Neural progenitor cell (in vitro differentiated cells): ENCODE results near the gene PEAR1. TPM values are rescaled to one million over a fixed set of nuclear protein-coding genes. Genes with fewer than 3 reads are reported as not detected.

Source experiments
- DNase-seq: peaks from one replicate; pipeline ENCODE4 v3.0.0-alpha.2; 2016; ENCODE audit warnings: low spot score
- H2AFZ ChIP-seq: fragments of 200-600 bp; sonication (generic); replicated peaks from 2 replicates; pipeline ENCODE4 v1.6.1; 2016; ENCODE audit warnings: antibody characterized with exemption
- H3F3A ChIP-seq: fragments of 200-600 bp; sonication (generic); 2 replicates; pipeline ENCODE4 v1.6.1; 2016; ENCODE audit warnings: antibody characterized with exemption, low read depth
- H3K27ac ChIP-seq: fragments of 200-600 bp; sonication (generic); 2 replicates; pipeline ENCODE4 v1.5.1; 2016; ENCODE audit warnings: mild to moderate bottlenecking
- H3K27me3 ChIP-seq: fragments of 200-600 bp; sonication (generic); 2 replicates; pipeline ENCODE4 v1.6.1; 2016; ENCODE audit warnings: mild to moderate bottlenecking, moderate library complexity
- H3K36me3 ChIP-seq: fragments of 200-600 bp; sonication (generic); 2 replicates; pipeline ENCODE4 v1.5.1; 2016
- H3K4me1 ChIP-seq: fragments of 200-600 bp; sonication (generic); 2 replicates; pipeline ENCODE4 v1.6.1; 2016; ENCODE audit warnings: mixed run types
- H3K4me2 ChIP-seq: fragments of 200-600 bp; sonication (generic); 2 replicates; pipeline ENCODE4 v1.6.1; 2016
- H3K4me3 ChIP-seq: fragments of 200-600 bp; sonication (generic); 2 replicates; pipeline ENCODE4 v1.5.1; 2016
- H3K79me2 ChIP-seq: fragments of 200-600 bp; sonication (generic); 2 replicates; pipeline ENCODE4 v1.6.1; 2016; ENCODE audit warnings: low read depth
- H3K9ac ChIP-seq: fragments of 200-600 bp; sonication (generic); 2 replicates; pipeline ENCODE4 v1.6.1; 2016
- H3K9me3 ChIP-seq: fragments of 200-600 bp; sonication (generic); 2 replicates; pipeline ENCODE4 v1.5.1; 2016; ENCODE audit warnings: low read depth
- H4K20me1 ChIP-seq: fragments of 200-600 bp; sonication (generic); 2 replicates; pipeline ENCODE4 v1.6.1; 2016; ENCODE audit warnings: low read depth
- H3K27ac Mint-ChIP-seq: 3 replicates; pipeline ENCODE4 v1.8.0; 2021; ENCODE audit warnings: mixed read lengths
- H3K27me3 Mint-ChIP-seq: 2 replicates; pipeline ENCODE4 v1.8.0; 2022; ENCODE audit warnings: low read depth, mild to moderate bottlenecking, inconsistent platforms, moderate library complexity, mixed read lengths; ENCODE audit not compliant: insufficient read depth
- H3K36me3 Mint-ChIP-seq: 3 replicates; pipeline ENCODE4 v1.8.0; 2021; ENCODE audit warnings: mixed read lengths
- H3K4me1 Mint-ChIP-seq: 3 replicates; pipeline ENCODE4 v1.8.0; 2021; ENCODE audit warnings: mixed read lengths
- H3K4me3 Mint-ChIP-seq: 3 replicates; pipeline ENCODE4 v1.8.0; 2021; ENCODE audit warnings: mild to moderate bottlenecking, moderate library complexity, mixed read lengths
- H3K9me3 Mint-ChIP-seq: 3 replicates; pipeline ENCODE4 v1.8.0; 2020; ENCODE audit warnings: mixed read lengths
- CTCF ChIP-seq: fragments of 200-600 bp; sonication (generic); IDR thresholded peaks from 2 replicates; pipeline ENCODE4 v1.5.1; 2017; ENCODE audit warnings: antibody characterized with exemption, mild to moderate bottlenecking
- EZH2 ChIP-seq: fragments of 200-600 bp; sonication (generic); IDR thresholded peaks from 2 replicates; pipeline ENCODE4 v1.6.1; 2017; ENCODE audit warnings: antibody characterized with exemption, mild to moderate bottlenecking, moderate library complexity
- EZH2phosphoT487 ChIP-seq: fragments of 200-600 bp; sonication (generic); IDR thresholded peaks from 2 replicates; pipeline ENCODE4 v1.6.1; 2017; ENCODE audit warnings: antibody characterized with exemption
- total RNA-seq: library from RNA; depleted of rRNA; stranded (reverse); fragments of >200 nt; gene quantifications from 2 replicates; pipeline ENCODE4 v1.2.3, GENCODE V29; 2015; ENCODE audit warnings: low replicate concordance

The PEAR1 gene
- total RNA-seq, 1 donor from 2014 or later = not detected

GRCh38 chr1:156854634-156855033 is 38.9 kb upstream of the PEAR1 start:
- Mint-ChIP-seq H3K27me3 (peaks cover 47% of the 10 kb centered on the region), H3K4me3 (no peak overlapping the region), H3K27ac (no peak overlapping the region), H3K4me1 (peaks cover 17% of the 10 kb centered on the region), H3K36me3 (no peaks in the 10 kb centered on the region), H3K9me3 (no peaks in the 10 kb centered on the region)
- Histone ChIP-seq H3K27me3 (peaks cover 100% of the 10 kb centered on the region), H2AFZ (no peak overlapping the region), H3K4me2 (no peak overlapping the region), H3K4me1 (peaks cover 11% of the 10 kb centered on the region), H3K9ac (no peak overlapping the region), H4K20me1 (peaks cover 12% of the 10 kb centered on the region), H3F3A (peaks cover 13% of the 10 kb centered on the region), H3K36me3 (no peaks in the 10 kb centered on the region), H3K4me3 (no peak overlapping the region), H3K27ac (no peak overlapping the region), H3K79me2 (no peaks in the 10 kb centered on the region), H3K9me3 (no peaks in the 10 kb centered on the region)
- no peak for DNase-seq
- TF ChIP-seq CTCF = peak; percentile 3
- TF ChIP-seq EZH2phosphoT487 = no peak
- no peak for TF ChIP-seq EZH2

- Mint-ChIP-seq H3K9me3 (no peaks in the 10 kb centered on the region), H3K27ac (no peak overlapping the region), H3K4me1 (peaks cover 20% of the 10 kb centered on the region), H3K4me3 (no peak overlapping the region), H3K27me3 (peaks cover 40% of the 10 kb centered on the region), H3K36me3 (no peaks in the 10 kb centered on the region)
- Histone ChIP-seq H3K27me3 (peaks cover 100% of the 10 kb centered on the region), H3K9me3 (no peaks in the 10 kb centered on the region), H3K4me3 (no peak overlapping the region), H3K4me1 (peaks cover 19% of the 10 kb centered on the region), H4K20me1 (peaks cover 12% of the 10 kb centered on the region), H3K79me2 (no peaks in the 10 kb centered on the region), H3K36me3 (no peaks in the 10 kb centered on the region), H3K27ac (no peak overlapping the region), H3K4me2 (no peak overlapping the region), H3F3A (peaks cover 27% of the 10 kb centered on the region), H2AFZ (no peak overlapping the region), H3K9ac (no peak overlapping the region)
- TF ChIP-seq EZH2phosphoT487 (no peak), CTCF (no peak), EZH2 (no peak)
- no peak for DNase-seq
These were observed 37.2 kb upstream of the PEAR1 start for GRCh38 chr1:156856282-156856785.

- H3K27me3 ChIP-seq = peaks cover 100% of the 10 kb centered on the region
- no peak overlapping the region for H3K4me2 ChIP-seq
- TF ChIP-seq EZH2phosphoT487 = no peak
- TF ChIP-seq EZH2 = no peak
- Mint-ChIP-seq H3K9me3 (no peaks in the 10 kb centered on the region), H3K36me3 (no peaks in the 10 kb centered on the region), H3K27me3 (peaks cover 48% of the 10 kb centered on the region), H3K4me1 (peaks cover 27% of the 10 kb centered on the region), H3K4me3 (no peak overlapping the region), H3K27ac (no peak overlapping the region)
- peaks cover 19% of the 10 kb centered on the region for H3K4me1 ChIP-seq
- no peaks in the 10 kb centered on the region for H3K9me3 ChIP-seq
- H4K20me1 ChIP-seq = peaks cover 16% of the 10 kb centered on the region
- no peak overlapping the region for H3K27ac ChIP-seq
- no peak for DNase-seq
- no peak overlapping the region for H3K9ac ChIP-seq
- H2AFZ ChIP-seq = no peak overlapping the region
- H3K79me2 ChIP-seq = no peaks in the 10 kb centered on the region
- H3K36me3 ChIP-seq = no peaks in the 10 kb centered on the region
- H3F3A ChIP-seq = peaks cover 27% of the 10 kb centered on the region
- H3K4me3 ChIP-seq = no peak overlapping the region
These were observed 36.0 kb upstream of the PEAR1 start for GRCh38 chr1:156857532-156857931.

- Mint-ChIP-seq H3K27ac (no peak overlapping the region), H3K4me3 (peak overlapping the region; percentile 76), H3K36me3 (no peaks in the 10 kb centered on the region), H3K4me1 (peaks cover 32% of the 10 kb centered on the region), H3K27me3 (peaks cover 48% of the 10 kb centered on the region), H3K9me3 (no peaks in the 10 kb centered on the region)
- DNase-seq = peak; percentile 47
- Histone ChIP-seq H3K4me2 (peak overlapping the region; percentile 88), H3K4me1 (peaks cover 19% of the 10 kb centered on the region), H3K79me2 (no peaks in the 10 kb centered on the region), H2AFZ (no peak overlapping the region), H4K20me1 (peaks cover 16% of the 10 kb centered on the region), H3K27me3 (peaks cover 100% of the 10 kb centered on the region), H3K9ac (no peak overlapping the region), H3K4me3 (peak overlapping the region; percentile 52), H3F3A (peaks cover 27% of the 10 kb centered on the region), H3K36me3 (no peaks in the 10 kb centered on the region), H3K9me3 (no peaks in the 10 kb centered on the region), H3K27ac (no peak overlapping the region)
- no peak for TF ChIP-seq EZH2phosphoT487
These were observed 35.0 kb upstream of the PEAR1 start for GRCh38 chr1:156858555-156858956.
